Measurements from ENCODE around the gene TRIO.

Gene TRIO

GRCh38 chr5:14464096-14464495, 321.0 kb downstream of the TRIO start:
- H3K4me3 ChIP-seq (ENCODE audit: insufficient read depth, low read length, poor library complexity, severe bottlenecking), result no peak overlapping the region
- no peaks in the 10 kb centered on the region for H4K20me1 ChIP-seq (ENCODE audit: low read depth, low read length)
- H3K9ac ChIP-seq (ENCODE audit: low read length), result no peak overlapping the region
- H3K27me3 ChIP-seq (ENCODE audit: low read length), result no peaks in the 10 kb centered on the region
- no peaks in the 10 kb centered on the region for H3K9me3 ChIP-seq (ENCODE audit: insufficient read depth, low read length)
- TF ChIP-seq CTCF (IDR thresholded peaks at IDR 0.05; ENCODE audit: insufficient read depth, low read length, poor library complexity, severe bottlenecking) (no peak), EZH2phosphoT487 (conservative IDR thresholded peaks at IDR 0.05; ENCODE audit: low read length) (no peak)
- no peaks in the 10 kb centered on the region for H3F3A ChIP-seq (ENCODE audit: insufficient read depth)
- H3K9me2 ChIP-seq (replicated peaks; ENCODE audit: insufficient read depth, low read length), result no peaks in the 10 kb centered on the region
- H3K27ac ChIP-seq (ENCODE audit: low read depth, low read length), result no peak overlapping the region
- no peaks in the 10 kb centered on the region for H3K79me2 ChIP-seq (ENCODE audit: insufficient read depth, low read length)
- no peak overlapping the region for H2AFZ ChIP-seq (ENCODE audit: low read depth, low read length, severe bottlenecking)
- H3K4me2 ChIP-seq (ENCODE audit: low read depth, low read length, poor library complexity, severe bottlenecking), result no peak overlapping the region
- no peaks in the 10 kb centered on the region for H3K36me3 ChIP-seq (ENCODE audit: low read length)

GRCh38 chr5:14464671-14465070, 321.5 kb downstream of the TRIO start:
- H3K36me3 ChIP-seq (ENCODE audit: low read length), result no peaks in the 10 kb centered on the region
- H3K9me3 ChIP-seq (ENCODE audit: insufficient read depth, low read length), result no peaks in the 10 kb centered on the region
- H3F3A ChIP-seq (ENCODE audit: insufficient read depth), result no peaks in the 10 kb centered on the region
- H2AFZ ChIP-seq (ENCODE audit: low read depth, low read length, severe bottlenecking), result no peak overlapping the region
- H3K9me2 ChIP-seq (replicated peaks; ENCODE audit: insufficient read depth, low read length), result no peaks in the 10 kb centered on the region
- TF ChIP-seq CTCF (IDR thresholded peaks at IDR 0.05; ENCODE audit: insufficient read depth, low read length, poor library complexity, severe bottlenecking), result no peak
- TF ChIP-seq EZH2phosphoT487 (conservative IDR thresholded peaks at IDR 0.05; ENCODE audit: low read length), result no peak
- no peaks in the 10 kb centered on the region for H3K27me3 ChIP-seq (ENCODE audit: low read length)
- H3K4me3 ChIP-seq (ENCODE audit: insufficient read depth, low read length, poor library complexity, severe bottlenecking), result no peak overlapping the region
- no peak overlapping the region for H3K27ac ChIP-seq (ENCODE audit: low read depth, low read length)
- H3K4me2 ChIP-seq (ENCODE audit: low read depth, low read length, poor library complexity, severe bottlenecking), result no peak overlapping the region
- no peaks in the 10 kb centered on the region for H4K20me1 ChIP-seq (ENCODE audit: low read depth, low read length)
- H3K9ac ChIP-seq (ENCODE audit: low read length), result no peak overlapping the region
- no peaks in the 10 kb centered on the region for H3K79me2 ChIP-seq (ENCODE audit: insufficient read depth, low read length)

- H2AFZ ChIP-seq (ENCODE audit: low read depth, low read length, severe bottlenecking), result no peak overlapping the region
- TF ChIP-seq EZH2phosphoT487 (conservative IDR thresholded peaks at IDR 0.05; ENCODE audit: low read length) (no peak), CTCF (IDR thresholded peaks at IDR 0.05; ENCODE audit: insufficient read depth, low read length, poor library complexity, severe bottlenecking) (no peak)
- no peaks in the 10 kb centered on the region for H3K9me2 ChIP-seq (replicated peaks; ENCODE audit: insufficient read depth, low read length)
- no peaks in the 10 kb centered on the region for H3K79me2 ChIP-seq (ENCODE audit: insufficient read depth, low read length)
- H3K27ac ChIP-seq (ENCODE audit: low read depth, low read length), result no peak overlapping the region
- no peaks in the 10 kb centered on the region for H3K27me3 ChIP-seq (ENCODE audit: low read length)
- no peak overlapping the region for H3K4me2 ChIP-seq (ENCODE audit: low read depth, low read length, poor library complexity, severe bottlenecking)
- no peaks in the 10 kb centered on the region for H3F3A ChIP-seq (ENCODE audit: insufficient read depth)
- no peaks in the 10 kb centered on the region for H3K36me3 ChIP-seq (ENCODE audit: low read length)
- no peak overlapping the region for H3K9ac ChIP-seq (ENCODE audit: low read length)
- H3K9me3 ChIP-seq (ENCODE audit: insufficient read depth, low read length), result no peaks in the 10 kb centered on the region
- H4K20me1 ChIP-seq (ENCODE audit: low read depth, low read length), result no peaks in the 10 kb centered on the region
- no peak overlapping the region for H3K4me3 ChIP-seq (ENCODE audit: insufficient read depth, low read length, poor library complexity, severe bottlenecking)
These were observed 322.0 kb downstream of the TRIO start for GRCh38 chr5:14465116-14465515.
